ENCODE data around the gene PAPPA.

The PAPPA gene

DNA sequence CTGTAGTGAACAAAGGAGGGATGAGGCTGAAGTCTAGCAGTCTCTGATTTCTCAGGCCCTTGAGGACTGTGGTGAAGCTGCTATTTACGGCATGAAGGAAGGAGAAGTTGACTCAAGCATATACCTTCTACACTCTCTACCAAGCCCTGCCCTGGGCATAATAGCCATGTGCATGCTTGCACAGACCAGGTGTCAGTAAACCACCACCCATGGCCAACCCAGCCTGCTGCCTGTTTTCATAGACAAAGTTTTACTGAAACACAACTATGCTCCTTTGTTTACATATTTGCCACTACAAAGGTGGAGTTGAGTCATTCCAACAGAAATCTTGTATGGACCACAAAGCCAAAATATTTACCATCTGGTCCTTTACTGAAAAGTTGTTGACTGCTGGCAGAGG lies 126.9 kb downstream of the PAPPA start:
- DNase-seq = no peak

- DNase-seq = no peak
These were observed 129.0 kb downstream of the PAPPA start for GRCh38 chr9:116282597-116282996.

- DNase-seq = no peak
These were observed 130.9 kb downstream of the PAPPA start for GRCh38 chr9:116284518-116284917.

GRCh38 chr9:116285320-116285719 lies 131.7 kb downstream of the PAPPA start:
- no peak for DNase-seq

DNA sequence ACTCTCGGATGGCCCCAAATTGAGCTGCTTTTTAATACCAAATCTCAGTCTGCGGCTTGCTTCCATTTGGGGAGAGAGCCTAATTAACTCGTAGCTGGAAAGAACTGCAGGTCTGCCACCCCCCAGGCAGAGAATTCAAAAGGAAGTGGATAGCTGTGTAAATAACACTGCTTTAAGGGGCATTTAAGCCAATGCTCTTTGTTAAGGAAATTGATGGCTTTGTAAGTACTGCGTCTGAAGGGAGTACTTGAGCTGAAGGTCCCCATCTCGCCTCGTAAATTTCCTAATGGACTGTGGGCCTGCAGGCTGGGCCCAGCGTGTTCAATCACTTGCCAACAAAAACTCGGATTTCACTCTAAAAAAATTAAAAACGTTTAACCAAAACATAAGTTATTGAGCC lies 132.7 kb downstream of the PAPPA start:
- no peak for DNase-seq

GRCh38 chr9:116287721-116288120 lies 134.1 kb downstream of the PAPPA start:
- DNase-seq = no peak

DNA sequence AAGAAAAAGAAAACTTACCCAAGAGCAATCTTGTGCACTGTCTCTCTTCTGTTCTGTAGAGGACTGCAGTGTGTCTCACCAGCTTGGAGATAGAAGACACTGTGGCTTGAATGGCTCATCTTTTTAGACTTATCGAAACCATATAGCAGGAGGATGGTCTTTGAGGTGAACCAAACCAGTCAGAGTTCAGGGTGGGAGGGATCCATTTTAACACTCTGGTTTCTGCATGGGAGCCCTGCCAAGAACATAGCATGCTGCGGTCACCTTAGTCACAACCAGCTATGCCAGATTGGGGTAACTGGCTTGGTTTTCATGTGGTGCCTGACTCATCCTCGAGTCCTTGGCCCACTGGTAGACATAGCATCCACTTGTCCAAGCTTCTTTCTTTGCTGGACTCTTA lies 135.1 kb downstream of the PAPPA start:
- no peak for DNase-seq

GRCh38 chr9:116297346-116297745 lies 143.8 kb downstream of the PAPPA start:
- no peak for DNase-seq

DNA sequence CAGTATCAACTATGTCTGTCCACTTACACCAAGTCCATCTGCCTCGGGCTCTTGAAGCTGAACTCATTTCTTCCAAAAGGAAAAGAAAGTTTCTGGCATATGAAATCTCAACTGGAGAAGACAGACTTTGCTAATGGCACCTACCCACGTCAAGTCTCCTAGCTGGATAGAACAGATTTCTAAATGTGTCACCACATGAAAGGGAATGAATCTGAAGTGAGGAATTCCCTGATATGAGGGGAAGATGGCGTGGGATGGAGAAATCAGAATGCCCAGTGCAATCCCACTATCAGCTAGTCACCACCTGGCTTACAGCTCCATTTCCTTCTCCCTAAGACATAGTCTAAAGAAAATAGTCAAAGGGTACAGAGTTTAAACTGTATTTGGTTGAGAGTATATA lies 144.7 kb downstream of the PAPPA start:
- no peak for DNase-seq

- no peak for DNase-seq
These were observed 145.3 kb downstream of the PAPPA start for GRCh38 chr9:116298878-116299391.

DNA sequence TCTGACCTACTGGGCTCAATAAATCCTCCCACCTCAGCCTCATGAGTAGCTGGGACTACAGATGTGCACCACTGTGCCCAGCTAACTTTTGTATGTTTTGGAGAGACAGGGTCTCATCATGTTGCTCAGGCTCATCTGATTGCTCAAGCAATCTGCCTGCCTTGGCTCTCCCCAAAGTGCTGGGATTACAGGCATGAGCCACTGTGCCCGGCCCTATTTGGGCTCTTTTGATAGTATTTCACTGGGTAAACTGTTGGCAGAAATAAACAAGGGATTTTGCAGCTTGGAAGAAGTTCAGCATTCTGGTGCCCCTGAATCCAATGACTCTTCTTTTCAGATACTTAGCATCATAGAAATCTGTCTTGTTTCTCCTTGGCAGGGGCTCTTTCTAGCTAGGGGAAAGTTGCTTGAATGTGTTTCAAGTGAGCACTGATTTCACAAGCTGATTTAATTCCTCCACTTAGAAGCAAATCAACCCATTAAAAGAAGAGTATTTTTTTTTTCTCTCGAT lies 146.8 kb downstream of the PAPPA start:
- DNase-seq = no peak

- DNase-seq = no peak
These were observed 149.7 kb downstream of the PAPPA start for GRCh38 chr9:116303270-116303669.

GRCh38 chr9:116303886-116304538 lies 150.4 kb downstream of the PAPPA start:
- no peak for DNase-seq

GRCh38 chr9:116304761-116305160 lies 151.2 kb downstream of the PAPPA start:
- no peak for DNase-seq

GRCh38 chr9:116308076-116308475 lies 154.5 kb downstream of the PAPPA start:
- no peak for DNase-seq

- DNase-seq = no peak
These were observed 156.5 kb downstream of the PAPPA start for GRCh38 chr9:116309900-116310611.

DNA sequence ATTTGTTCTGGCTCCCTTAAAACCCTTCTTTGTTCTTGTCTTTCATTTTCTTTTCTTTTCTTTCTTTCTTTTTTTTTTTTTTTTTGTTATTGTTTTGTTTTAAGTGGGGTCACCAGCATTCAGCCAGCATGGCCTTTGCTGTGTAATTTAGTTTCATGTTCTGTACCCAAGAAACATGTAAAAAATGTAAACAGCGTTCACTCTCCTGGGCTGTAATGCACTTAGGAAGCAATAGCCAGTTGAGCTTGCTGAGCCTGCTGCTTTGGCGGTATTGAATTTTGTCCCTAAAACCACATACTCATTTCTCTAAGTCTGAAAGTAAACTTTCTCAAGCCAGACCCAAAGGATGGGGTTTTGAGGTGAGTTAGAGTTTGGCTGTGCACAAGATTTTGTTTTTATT lies 158.6 kb downstream of the PAPPA start:
- no peak for DNase-seq

- no peak for DNase-seq
These were observed 160.0 kb downstream of the PAPPA start for GRCh38 chr9:116313638-116314037.

- DNase-seq = no peak
These were observed 162.7 kb downstream of the PAPPA start for GRCh38 chr9:116316246-116316645.

DNA sequence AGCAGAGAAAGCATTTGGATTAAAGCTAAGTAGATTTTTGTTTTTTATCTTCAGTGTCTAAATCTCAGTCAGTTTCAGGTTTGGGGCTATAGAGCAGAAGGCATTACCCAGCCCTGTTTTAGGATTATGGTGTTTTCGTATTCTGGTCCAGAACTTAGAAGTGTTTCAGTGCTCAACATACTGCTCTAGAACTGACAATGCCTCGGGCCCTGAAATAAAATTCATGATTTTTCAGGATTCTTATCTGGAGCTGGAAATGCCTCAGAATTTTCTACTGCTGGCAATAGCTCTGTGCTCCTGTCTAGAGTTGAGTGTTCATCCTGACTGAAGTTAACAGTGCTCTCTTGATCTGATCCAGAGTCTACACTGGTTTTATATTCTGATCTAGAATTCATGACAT lies 163.9 kb downstream of the PAPPA start:
- DNase-seq = no peak

- no peak for DNase-seq
These were observed 165.1 kb downstream of the PAPPA start for GRCh38 chr9:116318468-116319374.

GRCh38 chr9:116319480-116319879 lies 165.9 kb downstream of the PAPPA start:
- DNase-seq = no peak

DNA sequence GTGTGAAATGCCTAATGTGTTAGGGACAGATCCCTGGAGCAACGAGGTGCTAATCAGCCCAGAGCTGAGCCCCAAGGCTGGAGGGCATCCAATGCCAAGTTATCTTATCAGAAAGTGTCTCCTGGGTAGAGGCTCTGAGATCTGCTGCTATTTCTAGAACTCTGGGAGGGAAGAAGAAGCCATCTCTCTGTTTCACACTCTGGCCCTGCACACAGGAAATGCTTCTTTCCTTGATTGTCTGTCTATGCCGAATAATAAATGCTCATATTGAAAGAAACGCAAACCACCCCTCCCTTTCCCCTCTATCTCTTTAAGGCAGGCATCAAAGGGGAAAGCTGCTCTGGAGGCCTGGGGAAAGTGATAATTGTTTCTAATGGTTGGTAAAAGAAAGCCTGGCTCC lies 166.7 kb downstream of the PAPPA start:
- no peak for DNase-seq

Data from NCI-H510A (cell line).